ENCODE data around the gene MBD5. TPM values are rescaled to one million over a fixed set of nuclear protein-coding genes. Genes with fewer than 3 reads are reported as not detected.
"Not testable (repeated sequence)": the region's sequence is repeated elsewhere in the genome, so short reads cannot be mapped to it uniquely, and the experiment has no call there.

The MBD5 gene
- 15.6 and 18.0 TPM in 2 replicates for total RNA-seq (2014; rRNA removed; shearing (Covaris generic))

DNA sequence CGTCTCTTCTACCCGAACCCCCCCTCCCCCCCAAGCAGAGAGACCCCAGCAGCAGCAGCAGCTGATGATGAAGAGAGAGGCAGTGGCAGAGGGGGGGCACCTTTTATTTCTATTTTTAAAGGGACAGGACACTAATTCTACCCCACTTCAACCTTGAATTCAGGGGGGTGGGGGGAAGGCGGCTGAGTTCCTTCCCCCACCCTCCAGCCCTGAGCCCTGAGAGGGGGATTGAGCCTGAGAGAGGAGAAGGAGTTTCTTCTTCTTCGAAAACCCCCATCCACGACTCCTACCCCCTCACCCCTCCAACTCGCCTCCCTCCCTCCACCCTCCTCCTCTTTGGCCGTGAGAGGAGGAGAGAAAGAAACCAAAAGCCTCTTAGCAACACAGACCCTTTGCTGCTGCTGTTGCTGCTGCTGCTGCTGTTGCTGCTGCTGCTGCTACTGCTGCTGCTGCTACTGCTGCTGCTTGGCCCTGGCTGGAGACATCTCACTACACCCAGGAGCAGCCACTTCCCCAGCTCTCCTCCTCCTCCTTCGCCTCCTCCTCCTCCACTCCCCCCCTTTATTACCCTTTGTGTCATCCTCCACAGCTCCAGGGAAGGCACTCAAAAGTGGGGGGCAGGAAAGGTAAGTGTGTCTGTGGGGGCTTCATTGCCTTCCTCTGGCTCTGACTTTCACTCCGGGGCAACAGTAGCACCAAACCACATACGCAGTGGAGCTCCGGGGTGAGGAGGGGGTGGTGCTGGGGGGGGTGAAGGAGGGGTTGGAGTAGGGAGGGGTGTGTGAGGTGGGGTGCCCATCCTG, at the start of gene MBD5:
Gene MBD5, plus strand, starts transcription at position 33 of the 803 bp plus-strand sequence.
- H3K4me3 ChIP-seq, result peak within 1 kb of the TSS; percentile 74
- H3K27me3 ChIP-seq, result no peaks in the 10 kb centered on the region
- peak within 1 kb of the TSS; percentile 75 for H3K27ac ChIP-seq
- H3K36me3 ChIP-seq, result 0 out of 2 replicates have a peak, but pooled peaks cover 4% of the 10 kb centered on the region
- peak; percentile 66 to 72 for DNase-seq
- H3K4me1 ChIP-seq, result peaks cover 3% of the 10 kb centered on the region; the same call in 1 of the 2 replicates
- no peaks in the 10 kb centered on the region for H3K9me3 ChIP-seq (replicated peaks)

DNA sequence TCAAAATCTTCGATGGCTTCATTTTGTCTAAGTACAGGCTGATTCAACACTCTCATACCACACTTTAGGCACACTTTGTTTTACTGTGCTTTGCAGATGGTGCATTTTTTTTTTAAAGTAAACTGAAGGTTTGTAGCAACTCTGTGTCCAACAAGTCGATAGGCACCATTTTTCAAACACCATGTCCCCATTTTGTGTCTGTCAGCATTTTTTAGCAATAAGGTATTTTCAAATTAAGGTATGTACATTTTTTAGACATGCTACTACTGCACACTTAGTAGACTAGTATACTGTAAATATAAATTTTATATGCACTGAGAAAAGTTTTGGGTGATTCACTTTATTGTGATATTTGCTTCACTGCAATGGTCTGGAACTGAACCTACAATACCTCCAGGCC, 44.8 kb upstream of the MBD5 start:
- Histone ChIP-seq H3K9me3 (replicated peaks) (no peaks in the 10 kb centered on the region), H3K27me3 (no peaks in the 10 kb centered on the region), H3K4me1 (peaks cover 2% of the 10 kb centered on the region; the same call in 1 of the 2 replicates), H3K4me3 (no peak overlapping the region), H3K36me3 (0 out of 2 replicates have a peak, but pooled peaks cover 7% of the 10 kb centered on the region), H3K27ac (no peak overlapping the region)
- DNase-seq, result no peak

DNA sequence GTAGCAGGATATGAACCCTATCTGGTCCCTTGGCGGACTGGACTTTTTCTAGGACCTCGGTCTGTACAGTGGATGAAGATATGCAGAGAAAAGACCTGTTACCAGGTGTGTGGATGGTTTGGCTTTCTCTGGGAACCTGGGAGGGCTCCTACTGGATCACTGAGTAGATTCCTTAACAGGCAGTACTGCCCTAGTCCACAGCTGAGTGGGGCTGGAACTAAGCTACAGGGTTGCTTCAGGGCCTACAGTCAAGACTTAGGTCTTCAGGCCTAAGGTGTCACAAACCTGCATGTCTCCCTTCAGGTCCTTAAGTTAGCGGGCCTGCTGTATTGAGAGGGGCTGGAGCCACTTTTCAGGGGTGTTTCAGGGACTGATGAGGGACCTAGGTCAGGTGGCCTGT, 43.2 kb upstream of the MBD5 start:
- H3K27me3 ChIP-seq, result no peaks in the 10 kb centered on the region
- DNase-seq, result no peak
- no peak overlapping the region for H3K4me3 ChIP-seq
- 0 out of 2 replicates have a peak, but pooled peaks cover 6% of the 10 kb centered on the region for H3K36me3 ChIP-seq
- peaks cover 2% of the 10 kb centered on the region; the same call in 1 of the 2 replicates for H3K4me1 ChIP-seq
- no peaks in the 10 kb centered on the region for H3K9me3 ChIP-seq (replicated peaks)
- H3K27ac ChIP-seq, result no peak overlapping the region

DNA sequence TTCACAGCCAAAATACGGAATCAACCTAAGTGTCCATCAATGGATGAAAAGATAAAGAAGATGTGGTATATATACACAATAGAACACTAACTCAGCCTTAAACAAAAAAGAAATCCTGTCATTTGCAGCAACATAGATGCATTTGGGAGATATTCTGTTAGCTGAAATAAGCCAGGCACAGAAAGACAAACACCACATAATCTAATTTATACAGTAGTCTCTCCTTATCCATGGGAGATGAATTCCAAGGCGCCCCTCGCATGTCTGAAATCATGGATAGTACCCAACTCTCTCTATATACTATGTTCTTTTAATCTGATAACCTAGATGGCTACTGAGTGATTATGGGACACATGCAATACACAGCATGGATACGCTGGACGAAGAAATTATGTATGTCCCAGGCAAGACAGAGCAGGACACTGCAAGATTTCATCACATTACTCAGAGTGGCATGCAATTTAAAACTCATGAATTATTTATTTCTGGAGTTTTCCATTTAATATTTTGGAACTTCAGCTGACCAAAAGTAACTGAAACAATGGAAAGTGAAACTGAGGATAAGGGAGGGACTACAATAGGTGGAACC, 39.9 kb upstream of the MBD5 start:
- H3K9me3 ChIP-seq (replicated peaks), result no peaks in the 10 kb centered on the region
- H3K27me3 ChIP-seq, result no peaks in the 10 kb centered on the region
- peaks cover 2% of the 10 kb centered on the region; the same call in 1 of the 2 replicates for H3K4me1 ChIP-seq
- no peak overlapping the region for H3K27ac ChIP-seq
- no peak overlapping the region for H3K4me3 ChIP-seq
- H3K36me3 ChIP-seq, result no peaks in the 10 kb centered on the region
- DNase-seq, result no peak

DNA sequence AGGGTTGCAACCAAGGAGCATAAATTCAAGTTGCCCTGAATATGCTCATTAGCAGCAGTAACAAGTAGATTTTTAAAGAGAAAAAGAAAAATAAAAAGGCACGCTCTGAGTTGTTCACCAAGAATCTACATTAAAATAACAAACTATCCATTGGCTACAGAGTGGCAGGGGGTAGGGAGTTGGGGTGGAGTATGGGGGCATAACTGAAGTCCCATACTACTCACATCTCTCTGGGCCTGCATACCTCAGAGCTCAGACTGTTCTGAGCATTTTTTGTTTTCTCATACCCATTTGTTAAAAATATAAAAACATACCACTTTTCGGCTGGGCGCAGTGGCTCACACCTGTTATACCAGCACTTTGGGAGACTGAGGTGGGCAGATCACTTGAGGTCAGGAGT, 31.8 kb upstream of the MBD5 start:
- H3K4me1 ChIP-seq, result no peaks in the 10 kb centered on the region
- no peaks in the 10 kb centered on the region for H3K27me3 ChIP-seq
- no peak overlapping the region for H3K27ac ChIP-seq
- no peak overlapping the region for H3K4me3 ChIP-seq
- no peaks in the 10 kb centered on the region for H3K9me3 ChIP-seq (replicated peaks)
- H3K36me3 ChIP-seq, result no peaks in the 10 kb centered on the region
- no peak for DNase-seq

DNA sequence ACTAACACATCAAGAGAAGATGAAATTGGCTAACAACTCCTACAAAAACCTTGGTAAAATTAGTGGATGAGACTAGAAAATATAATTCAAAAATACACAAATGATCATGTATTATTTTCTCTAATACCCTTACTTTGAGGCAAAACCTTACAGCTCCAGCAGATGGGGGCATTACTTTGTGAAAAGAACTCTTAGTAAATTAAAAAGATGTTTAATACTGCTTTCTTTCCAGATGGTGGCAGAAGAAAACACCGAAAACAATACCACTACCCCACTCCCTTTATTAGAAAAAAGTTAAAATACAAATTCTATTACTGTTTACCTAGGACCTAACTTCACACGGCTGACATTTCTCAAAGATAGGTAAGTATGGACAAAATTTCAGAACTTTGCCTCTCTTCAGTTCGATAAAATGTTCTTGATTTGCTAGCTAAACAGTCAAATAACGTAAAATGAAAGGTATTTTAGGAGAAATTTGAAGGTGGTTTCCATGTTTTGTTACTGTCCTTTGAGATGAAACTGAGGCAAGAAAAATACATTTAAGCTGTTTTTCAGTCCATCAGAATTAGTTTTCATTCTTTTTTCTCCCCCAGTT, 31.0 kb upstream of the MBD5 start:
- 0 out of 2 replicates have a peak, but pooled peaks cover 1% of the 10 kb centered on the region for H3K9me3 ChIP-seq (replicated peaks)
- DNase-seq, result peak in 1 of 2 experiments; percentile 60
- H3K4me1 ChIP-seq, result no peaks in the 10 kb centered on the region
- H3K27me3 ChIP-seq, result no peaks in the 10 kb centered on the region
- no peak overlapping the region for H3K4me3 ChIP-seq
- H3K27ac ChIP-seq, result no peak overlapping the region
- H3K36me3 ChIP-seq, result no peaks in the 10 kb centered on the region

DNA sequence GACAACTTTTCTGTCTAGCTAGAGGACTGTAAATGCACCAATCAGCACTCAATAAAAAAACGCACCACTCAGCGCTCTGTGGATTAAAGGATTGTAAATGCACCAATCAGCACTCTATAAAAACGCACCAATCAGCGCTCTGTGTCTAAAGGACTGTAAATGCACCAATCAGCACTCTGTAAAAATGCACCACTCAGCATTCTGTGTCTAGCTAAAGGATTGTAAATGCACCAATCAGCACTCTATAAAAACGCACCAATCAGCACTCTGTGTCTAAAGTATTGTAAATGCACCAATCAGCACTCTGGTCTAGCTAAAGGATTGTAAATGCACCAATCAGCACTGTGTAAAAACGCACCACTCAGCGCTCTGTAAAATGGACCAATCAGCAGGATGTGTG, 25.9 kb upstream of the MBD5 start:
- peaks cover 20% of the 10 kb centered on the region for H3K4me1 ChIP-seq
- H3K27ac ChIP-seq; H3K36me3 ChIP-seq; H3K27me3 ChIP-seq; H3K9me3 ChIP-seq (replicated peaks); H3K4me3 ChIP-seq; DNase-seq: not testable (repeated sequence)

DNA sequence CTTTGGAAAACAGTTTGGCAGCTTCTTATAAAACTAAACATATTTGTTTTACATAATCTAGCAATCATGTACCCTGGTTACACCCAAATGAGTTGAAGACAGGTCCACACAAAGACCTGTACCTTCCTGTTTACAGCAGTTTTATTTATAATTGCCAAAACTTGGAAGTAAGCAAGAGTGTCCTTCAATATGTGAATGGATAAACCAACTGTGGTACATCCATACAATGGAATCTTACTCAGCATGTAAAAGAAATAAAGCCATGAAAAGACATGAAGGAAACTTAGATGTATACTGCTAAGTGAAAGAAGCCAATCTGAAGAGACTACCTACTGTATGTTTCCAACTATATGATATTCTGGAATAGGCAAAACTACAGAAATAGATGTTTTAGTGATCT, 24.1 kb upstream of the MBD5 start:
- no peak for DNase-seq
- no peak overlapping the region for H3K4me3 ChIP-seq
- H3K9me3 ChIP-seq (replicated peaks), result peaks cover 8% of the 10 kb centered on the region; the same call in 1 of the 2 replicates
- H3K27ac ChIP-seq, result no peak overlapping the region
- H3K36me3 ChIP-seq, result 0 out of 2 replicates have a peak, but pooled peaks cover 4% of the 10 kb centered on the region
- peaks cover 23% of the 10 kb centered on the region for H3K4me1 ChIP-seq
- no peaks in the 10 kb centered on the region for H3K27me3 ChIP-seq

DNA sequence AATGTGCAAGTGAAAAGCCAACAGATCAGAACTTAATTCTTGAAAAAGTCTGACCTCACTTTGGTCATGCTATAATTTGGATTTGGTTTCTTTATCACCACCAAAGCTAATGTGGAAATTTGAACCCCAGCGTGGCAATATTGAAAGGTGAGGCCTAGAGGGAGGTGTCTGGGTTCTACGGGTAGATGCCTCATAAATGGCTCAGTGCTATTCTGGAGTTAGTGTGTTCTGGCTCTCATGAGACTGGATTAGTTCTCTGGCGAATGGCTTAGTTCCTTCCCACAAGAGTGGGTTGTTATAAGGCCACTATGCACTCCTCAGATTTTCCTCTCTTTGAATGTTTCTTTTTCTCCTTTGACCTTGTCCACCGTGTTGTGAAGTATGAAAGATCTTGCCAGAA, 22.7 kb upstream of the MBD5 start:
- Histone ChIP-seq H3K4me1 (peaks cover 23% of the 10 kb centered on the region), H3K27me3 (no peaks in the 10 kb centered on the region), H3K27ac (peak overlapping the region; percentile 83), H3K9me3 (replicated peaks) (peaks cover 8% of the 10 kb centered on the region), H3K4me3 (no peak overlapping the region), H3K36me3 (0 out of 2 replicates have a peak, but pooled peaks cover 4% of the 10 kb centered on the region)
- peak; percentile 80 to 93 for DNase-seq

DNA sequence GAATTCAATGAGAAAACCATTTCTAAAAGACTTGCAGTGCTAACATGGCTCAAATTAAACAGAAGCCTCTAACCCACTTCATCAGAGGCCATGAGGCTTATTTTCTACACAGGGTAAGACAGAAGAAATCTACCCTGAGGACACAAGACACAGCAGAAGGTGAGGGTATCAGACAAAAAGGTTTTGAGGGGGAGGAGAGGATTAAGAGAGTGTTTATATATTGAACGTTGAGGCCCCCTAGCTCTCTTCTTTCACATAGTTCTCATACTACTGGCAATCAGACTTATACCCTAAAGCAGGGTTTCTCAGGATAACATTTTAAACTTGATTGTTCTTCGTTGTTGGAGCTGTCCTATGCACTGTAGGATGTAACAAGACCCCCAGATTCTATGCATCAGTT, 21.8 kb upstream of the MBD5 start:
- Histone ChIP-seq H3K9me3 (replicated peaks) (peaks cover 11% of the 10 kb centered on the region), H3K27ac (peak overlapping the region; percentile 83), H3K36me3 (0 out of 2 replicates have a peak, but pooled peaks cover 4% of the 10 kb centered on the region), H3K27me3 (no peaks in the 10 kb centered on the region), H3K4me3 (no peak overlapping the region), H3K4me1 (peaks cover 23% of the 10 kb centered on the region)
- DNase-seq, result peak in 1 of 2 experiments; percentile 57

DNA sequence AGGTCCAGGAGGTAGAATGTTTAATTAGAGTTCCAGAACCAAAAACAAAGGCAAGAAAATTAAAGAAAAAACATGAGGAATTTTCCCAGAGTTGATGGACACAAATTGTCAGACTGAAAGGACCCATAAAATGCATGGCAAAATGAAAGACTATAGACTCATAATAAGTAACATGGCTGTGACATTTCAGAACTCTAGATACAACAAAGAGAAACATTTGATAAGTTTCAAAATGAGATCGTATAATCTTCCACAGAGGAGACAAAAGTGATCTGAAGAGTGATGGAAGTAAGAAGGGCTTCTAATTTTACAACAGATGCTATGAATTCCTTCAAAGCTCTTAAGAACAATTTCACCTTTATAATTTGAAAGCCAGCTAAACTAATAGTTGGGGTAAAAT, 20.8 kb upstream of the MBD5 start:
- Histone ChIP-seq H3K4me3 (no peak overlapping the region), H3K27ac (no peak overlapping the region; the same call in 1 of the 2 replicates), H3K36me3 (0 out of 2 replicates have a peak, but pooled peaks cover 4% of the 10 kb centered on the region), H3K4me1 (peaks cover 23% of the 10 kb centered on the region), H3K9me3 (replicated peaks) (peaks cover 18% of the 10 kb centered on the region), H3K27me3 (no peaks in the 10 kb centered on the region)
- no peak for DNase-seq

DNA sequence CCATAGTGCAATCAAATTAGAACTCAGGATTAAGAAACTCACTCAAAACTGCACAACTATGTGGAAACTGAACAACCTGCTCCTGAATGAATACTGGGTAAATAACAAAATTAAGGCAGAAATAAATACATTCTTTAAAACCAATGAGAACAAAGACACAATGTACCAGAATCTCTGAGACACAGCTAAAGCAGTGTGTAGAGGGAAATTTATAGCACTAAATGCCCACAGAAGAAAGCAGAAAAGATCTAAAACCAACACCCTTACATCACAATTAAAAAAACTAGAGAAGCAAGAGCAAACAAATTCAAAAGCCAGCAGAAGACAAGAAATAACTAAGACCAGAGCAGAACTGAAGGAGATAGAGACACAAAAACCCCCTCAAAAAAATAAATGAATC, 18.5 kb upstream of the MBD5 start:
- Histone ChIP-seq H3K9me3 (replicated peaks) (peaks cover 14% of the 10 kb centered on the region; the same call in 1 of the 2 replicates), H3K4me1 (peaks cover 22% of the 10 kb centered on the region)
- H3K36me3 ChIP-seq, H3K4me3 ChIP-seq, H3K27me3 ChIP-seq, DNase-seq, H3K27ac ChIP-seq: not testable (repeated sequence)

DNA sequence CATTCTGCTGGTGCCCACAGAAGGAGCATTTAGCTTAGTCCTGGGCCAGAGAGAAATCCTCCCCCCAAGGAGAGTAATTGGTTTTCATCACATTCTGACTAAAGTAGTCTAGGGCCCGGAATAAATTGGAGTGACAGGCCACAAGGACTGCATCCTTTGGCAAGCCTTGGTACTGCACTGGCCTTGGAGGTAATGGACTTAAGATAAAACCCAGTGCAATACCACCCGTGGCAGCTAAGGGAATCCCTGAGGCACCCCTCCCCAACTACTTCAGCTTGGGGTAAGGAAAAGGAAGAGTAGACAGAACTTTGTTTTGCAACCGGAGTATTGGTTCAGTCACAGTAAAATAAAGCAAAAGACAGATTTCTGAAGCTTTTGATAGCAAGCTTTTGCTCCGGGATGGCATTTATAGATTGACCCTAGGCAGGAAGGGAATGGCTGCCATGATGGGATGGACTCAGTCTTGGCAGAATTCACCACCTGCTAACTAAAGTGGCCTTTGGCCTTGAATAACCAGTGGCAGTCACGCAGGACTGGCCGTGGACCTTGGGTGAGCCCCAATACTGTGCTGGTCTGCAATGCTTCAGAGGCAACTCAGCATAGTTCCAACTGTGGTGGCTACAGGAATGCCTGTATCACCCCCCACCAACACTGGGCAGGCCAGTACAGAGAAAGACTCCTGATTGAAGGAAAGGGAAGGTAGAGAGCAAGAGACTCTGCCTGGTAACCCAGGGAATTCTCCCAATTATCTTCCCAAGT, 14.5 kb upstream of the MBD5 start:
- Histone ChIP-seq H3K4me3 (no peak overlapping the region), H3K4me1 (no peaks in the 10 kb centered on the region), H3K27ac (no peak overlapping the region), H3K9me3 (replicated peaks) (peaks cover 14% of the 10 kb centered on the region), H3K36me3 (no peaks in the 10 kb centered on the region), H3K27me3 (no peaks in the 10 kb centered on the region)
- DNase-seq, result no peak

DNA sequence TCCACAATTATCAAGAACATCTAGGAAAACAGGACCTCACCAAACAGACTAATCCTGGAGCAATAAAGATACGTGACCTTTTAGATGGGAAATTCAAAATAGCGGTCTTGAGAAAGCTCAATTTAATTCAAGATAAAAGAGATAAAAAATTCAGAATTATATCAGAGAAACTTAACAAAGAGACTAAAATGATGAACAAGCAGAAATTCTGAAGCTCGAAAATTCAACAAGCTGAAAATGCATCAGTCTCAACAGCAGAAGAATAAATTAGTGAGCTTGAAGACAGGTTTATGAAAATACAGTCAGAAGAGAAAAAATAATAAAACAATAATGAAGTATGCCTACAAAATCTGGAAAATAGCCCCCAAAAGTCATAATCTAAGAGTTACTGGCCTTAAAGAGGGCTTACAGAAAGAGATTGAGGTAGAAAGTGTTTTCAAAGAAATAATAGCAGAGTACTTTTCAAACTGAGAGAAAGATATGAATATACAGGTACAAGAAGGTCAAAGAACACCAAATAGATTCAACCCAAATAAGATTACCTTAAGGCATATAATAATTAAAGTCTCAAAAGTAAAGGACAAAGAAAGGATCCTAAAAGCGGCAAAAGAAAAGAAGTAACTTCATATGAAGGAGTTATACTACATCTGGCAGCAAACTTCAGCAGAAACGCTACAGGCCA, 13.5 kb upstream of the MBD5 start:
- no peaks in the 10 kb centered on the region for H3K36me3 ChIP-seq
- H3K27ac ChIP-seq, result no peak overlapping the region
- DNase-seq, result no peak
- peaks cover 14% of the 10 kb centered on the region for H3K9me3 ChIP-seq (replicated peaks)
- H3K27me3 ChIP-seq, result no peaks in the 10 kb centered on the region
- no peaks in the 10 kb centered on the region for H3K4me1 ChIP-seq
- H3K4me3 ChIP-seq, result no peak overlapping the region

Data from SJCRH30 (cell line).